HG02798 (cell line): ENCODE results near the gene SMCHD1.
"Not testable (repeated sequence)": the region's sequence is repeated elsewhere in the genome, so short reads cannot be mapped to it uniquely, and the experiment has no call there.

Experiments
- ATAC-seq: cut with Tn5 transposase; IDR thresholded peaks from one replicate; pipeline ENCODE4 v1.9.1; 2021; ENCODE audit warnings: mild to moderate bottlenecking; ENCODE audit not compliant: unreplicated experiment, poor library complexity

The SMCHD1 gene

GRCh38 chr18:2847317-2848246, 192.1 kb downstream of the SMCHD1 start:
- ATAC-seq: peak; percentile 33

GRCh38 chr18:2848247-2849246, 193.0 kb downstream of the SMCHD1 start:
- ATAC-seq: no peak

GRCh38 chr18:2850816-2851215, 195.3 kb downstream of the SMCHD1 start:
- no peak for ATAC-seq

GRCh38 chr18:2851771-2852170, 196.2 kb downstream of the SMCHD1 start:
- no peak for ATAC-seq

- not testable (repeated sequence) for ATAC-seq
Observed at GRCh38 chr18:2852460-2852859, 196.9 kb downstream of the SMCHD1 start.

GRCh38 chr18:2853173-2853925, 197.8 kb downstream of the SMCHD1 start:
- ATAC-seq: no peak

- no peak for ATAC-seq
Observed at GRCh38 chr18:2853926-2854664, 198.6 kb downstream of the SMCHD1 start.
